Activated naive CD4-positive, alpha-beta T cell treated with anti-CD3 and anti-CD28 coated beads, Interleukin-2, amount 50 U/mL, for 24 hours (primary cell): ENCODE results near the gene NME7.
A peak's percentile ranks its signal among the peaks of the same experiment; 100 is the strongest.
"Not testable (repeated sequence)": the region's sequence is repeated elsewhere in the genome, so short reads cannot be mapped to it uniquely, and the experiment has no call there.

Source experiments
- H3K27ac Mint-ChIP-seq: one replicate; pipeline ENCODE4 v1.8.0; 2021; ENCODE audit warnings: mild to moderate bottlenecking, mixed read lengths
- H3K27me3 Mint-ChIP-seq: one replicate; pipeline ENCODE4 v1.8.0; 2021; ENCODE audit warnings: mixed read lengths
- H3K36me3 Mint-ChIP-seq: one replicate; pipeline ENCODE4 v1.8.0; 2021; ENCODE audit warnings: mixed read lengths
- H3K4me1 Mint-ChIP-seq: one replicate; pipeline ENCODE4 v1.8.0; 2021; ENCODE audit warnings: mixed read lengths
- H3K4me3 Mint-ChIP-seq: one replicate; pipeline ENCODE4 v1.8.0; 2021; ENCODE audit warnings: mild to moderate bottlenecking, mixed read lengths
- H3K9me3 Mint-ChIP-seq: one replicate; pipeline ENCODE4 v1.8.0; 2021; ENCODE audit warnings: mixed read lengths

The NME7 gene

GRCh38 chr1:169361281-169361680 is 6.3 kb downstream of the NME7 start:
- Mint-ChIP-seq H3K27ac (no peak overlapping the region), H3K36me3 (peaks cover 8% of the 10 kb centered on the region), H3K4me3 (no peak overlapping the region), H3K9me3 (no peaks in the 10 kb centered on the region), H3K4me1 (peaks cover 13% of the 10 kb centered on the region), H3K27me3 (no peaks in the 10 kb centered on the region)

DNA sequence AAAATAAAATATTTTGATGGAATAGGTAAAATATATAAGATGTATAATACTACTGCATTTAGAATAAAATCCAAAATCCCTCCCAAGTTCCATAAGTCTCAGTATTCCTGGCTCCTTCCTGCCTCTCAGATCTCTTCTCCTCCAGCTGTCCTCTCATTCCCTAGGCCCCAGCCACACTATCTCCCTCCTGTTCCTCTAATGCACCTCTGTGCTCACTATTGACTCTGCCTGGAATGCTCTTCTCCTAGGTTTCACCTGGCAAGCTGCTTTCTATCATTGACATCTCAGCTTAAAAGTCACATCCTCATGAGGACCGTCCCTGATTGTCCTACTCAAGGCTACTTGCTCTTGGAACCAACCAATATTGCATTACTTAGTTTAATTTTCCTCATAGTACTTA is 7.2 kb downstream of the NME7 start:
- Mint-ChIP-seq H3K27ac (no peak overlapping the region), H3K4me1 (peaks cover 13% of the 10 kb centered on the region), H3K36me3 (peaks cover 10% of the 10 kb centered on the region), H3K4me3 (no peak overlapping the region), H3K27me3 (no peaks in the 10 kb centered on the region), H3K9me3 (no peaks in the 10 kb centered on the region)

DNA sequence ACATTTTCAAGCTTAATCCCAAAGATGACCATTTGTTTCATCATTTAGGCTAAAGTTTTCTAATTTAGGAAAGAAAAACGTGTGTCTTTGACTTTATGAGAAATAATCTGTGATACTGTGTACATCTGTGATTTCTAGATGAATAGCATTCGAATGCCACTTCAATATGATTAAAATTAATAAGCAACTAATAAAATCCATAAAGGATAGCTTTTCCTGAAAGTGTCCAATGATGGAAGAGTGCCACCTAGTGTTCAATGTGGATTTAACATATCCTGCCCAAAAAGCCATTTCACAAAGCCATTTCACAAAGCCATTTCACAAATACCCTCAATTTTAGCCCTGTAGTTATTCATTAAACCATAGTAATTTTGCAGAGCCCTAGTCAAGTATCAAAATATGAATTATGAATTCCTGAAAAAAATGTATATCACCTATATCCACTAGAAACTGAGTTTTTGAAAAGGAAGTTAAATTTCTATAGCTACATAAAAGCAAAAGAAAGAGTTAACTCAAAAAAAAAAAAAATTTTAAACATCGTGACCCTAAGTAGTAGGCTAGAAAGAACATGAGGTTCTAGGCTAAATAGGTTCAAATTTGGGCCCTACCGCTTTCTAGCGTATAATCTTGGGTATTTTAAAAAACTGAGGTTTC is 19.1 kb downstream of the NME7 start:
- Mint-ChIP-seq H3K36me3 (no peaks in the 10 kb centered on the region), H3K9me3 (no peaks in the 10 kb centered on the region), H3K4me1 (peaks cover 16% of the 10 kb centered on the region), H3K27ac (no peak overlapping the region), H3K4me3 (no peak overlapping the region), H3K27me3 (no peaks in the 10 kb centered on the region)

DNA sequence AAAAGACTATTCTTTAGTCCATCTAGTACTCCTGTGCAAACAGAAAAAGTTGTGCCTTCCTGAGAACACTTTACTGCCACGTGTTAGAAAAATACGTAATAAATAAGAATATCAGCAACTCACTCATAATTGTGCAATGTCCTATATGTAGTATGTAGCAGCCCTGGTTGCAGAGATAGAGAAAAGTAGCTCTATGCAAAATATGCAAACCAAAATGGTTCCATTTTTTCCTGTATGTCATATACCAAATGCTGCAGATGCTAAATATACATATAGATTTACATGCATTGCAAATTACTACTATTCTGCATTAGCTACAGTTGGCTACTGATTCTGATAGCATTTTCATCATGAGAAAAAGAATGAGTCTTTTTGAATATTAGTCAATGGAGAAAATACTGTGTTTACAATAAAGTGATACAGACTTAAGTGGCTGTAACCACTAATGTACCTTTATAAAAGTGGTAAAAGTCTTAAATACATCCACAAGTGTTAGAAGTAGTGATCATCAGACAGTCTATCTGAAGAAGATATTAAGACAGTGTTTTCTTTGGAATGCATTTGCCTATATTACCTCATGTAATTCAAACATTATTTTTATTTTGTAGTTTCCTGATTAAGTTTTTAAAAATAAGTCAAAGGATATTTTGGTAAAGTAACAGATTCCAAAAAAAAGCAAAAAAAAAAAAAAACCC is 19.8 kb downstream of the NME7 start:
- no peaks in the 10 kb centered on the region for H3K9me3 Mint-ChIP-seq
- no peak overlapping the region for H3K27ac Mint-ChIP-seq
- H3K27me3 Mint-ChIP-seq: no peaks in the 10 kb centered on the region
- no peak overlapping the region for H3K4me3 Mint-ChIP-seq
- no peaks in the 10 kb centered on the region for H3K36me3 Mint-ChIP-seq
- H3K4me1 Mint-ChIP-seq: peaks cover 16% of the 10 kb centered on the region

DNA sequence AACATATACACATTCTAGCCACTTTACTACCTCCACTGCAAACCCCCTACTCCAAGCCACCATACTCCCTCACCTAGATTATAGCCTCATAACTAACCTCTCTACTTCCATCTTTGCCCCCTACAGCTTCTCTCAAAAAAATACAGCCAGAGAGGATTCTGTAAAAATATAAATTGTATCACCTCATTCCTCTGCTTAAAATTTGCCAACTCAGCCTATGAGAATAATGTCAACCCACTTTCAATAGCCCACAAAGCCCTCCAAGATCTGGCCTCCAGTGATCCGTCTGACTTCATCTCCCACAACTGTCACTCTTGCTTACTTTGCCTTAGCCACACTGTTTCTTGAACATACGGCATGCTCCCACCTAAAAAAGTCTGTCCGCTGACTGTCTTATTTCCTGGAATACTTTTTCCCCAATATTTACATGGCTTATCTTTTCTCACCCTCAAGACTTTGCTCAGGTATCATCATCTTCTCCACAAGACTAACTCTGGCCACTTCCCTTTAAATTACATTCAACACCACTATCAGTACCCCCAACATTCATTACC is 21.5 kb downstream of the NME7 start:
- no peaks in the 10 kb centered on the region for H3K9me3 Mint-ChIP-seq
- no peaks in the 10 kb centered on the region for H3K27me3 Mint-ChIP-seq
- H3K4me3 Mint-ChIP-seq: no peak overlapping the region
- peaks cover 2% of the 10 kb centered on the region for H3K4me1 Mint-ChIP-seq
- H3K36me3 Mint-ChIP-seq: peaks cover 1% of the 10 kb centered on the region
- peak overlapping the region; percentile 1 for H3K27ac Mint-ChIP-seq

- H3K4me3 Mint-ChIP-seq: no peak overlapping the region
- H3K9me3 Mint-ChIP-seq: no peaks in the 10 kb centered on the region
- H3K27me3 Mint-ChIP-seq: no peaks in the 10 kb centered on the region
- no peak overlapping the region for H3K27ac Mint-ChIP-seq
- H3K4me1 Mint-ChIP-seq: peaks cover 3% of the 10 kb centered on the region
- peaks cover 5% of the 10 kb centered on the region for H3K36me3 Mint-ChIP-seq
Observed at GRCh38 chr1:169345511-169345910, 22.1 kb downstream of the NME7 start.

- not testable (repeated sequence) for H3K9me3 Mint-ChIP-seq, H3K4me3 Mint-ChIP-seq, H3K27me3 Mint-ChIP-seq, H3K27ac Mint-ChIP-seq
- peaks cover 23% of the 10 kb centered on the region for H3K4me1 Mint-ChIP-seq
- peaks cover 20% of the 10 kb centered on the region for H3K36me3 Mint-ChIP-seq
Observed at GRCh38 chr1:169342096-169342495, 25.5 kb downstream of the NME7 start.

GRCh38 chr1:169340882-169341281 is 26.7 kb downstream of the NME7 start:
- Mint-ChIP-seq H3K4me1 (peaks cover 23% of the 10 kb centered on the region), H3K27ac (no peak overlapping the region), H3K9me3 (no peaks in the 10 kb centered on the region), H3K4me3 (no peak overlapping the region), H3K36me3 (peaks cover 20% of the 10 kb centered on the region), H3K27me3 (no peaks in the 10 kb centered on the region)

GRCh38 chr1:169339773-169340172 is 27.8 kb downstream of the NME7 start:
- H3K36me3 Mint-ChIP-seq: peaks cover 25% of the 10 kb centered on the region
- H3K27ac Mint-ChIP-seq: peak overlapping the region; percentile 0
- no peak overlapping the region for H3K4me3 Mint-ChIP-seq
- peaks cover 4% of the 10 kb centered on the region for H3K9me3 Mint-ChIP-seq
- H3K27me3 Mint-ChIP-seq: no peaks in the 10 kb centered on the region
- H3K4me1 Mint-ChIP-seq: peaks cover 23% of the 10 kb centered on the region

GRCh38 chr1:169338617-169339016 is 29.0 kb downstream of the NME7 start:
- Mint-ChIP-seq H3K27me3 (no peaks in the 10 kb centered on the region), H3K36me3 (peaks cover 27% of the 10 kb centered on the region), H3K4me1 (peaks cover 34% of the 10 kb centered on the region), H3K27ac (no peak overlapping the region), H3K9me3 (peaks cover 4% of the 10 kb centered on the region), H3K4me3 (no peak overlapping the region)

DNA sequence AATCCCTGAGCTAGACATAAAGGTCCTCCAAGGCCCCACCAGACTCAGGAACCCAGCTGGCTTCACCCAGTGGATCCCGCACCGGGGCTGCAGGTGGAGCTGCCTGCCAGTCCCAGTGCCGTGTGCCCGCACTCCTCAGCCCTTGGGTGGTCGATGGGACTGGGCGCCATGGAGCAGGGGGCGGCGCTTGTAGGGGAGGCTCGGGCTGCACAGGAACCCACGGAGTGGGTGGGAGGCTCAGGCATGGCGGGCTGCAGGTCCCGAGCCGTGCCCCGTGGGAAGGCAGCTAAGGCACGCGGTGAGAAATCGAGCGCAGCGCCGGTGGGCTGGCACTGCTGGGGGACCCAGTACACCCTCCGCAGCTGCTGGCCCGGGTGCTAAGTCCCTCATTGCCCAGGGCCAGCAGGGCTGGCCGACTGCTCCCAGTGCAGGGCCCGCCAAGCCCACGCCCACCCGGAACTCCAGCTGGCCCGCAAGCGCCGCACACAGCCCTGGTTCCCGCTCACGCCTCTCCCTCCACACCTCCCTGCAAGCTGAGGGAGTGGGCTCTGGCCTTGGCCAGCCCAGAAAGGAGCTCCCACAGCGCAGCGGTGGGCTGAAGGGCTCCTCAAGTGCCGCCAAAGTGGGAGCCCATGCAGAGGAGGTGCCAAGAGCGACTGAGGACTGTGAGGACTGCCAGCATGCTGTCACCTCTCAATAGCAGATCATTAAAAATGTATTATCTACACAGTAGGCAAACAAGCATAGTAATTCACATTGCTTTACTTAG is 30.5 kb downstream of the NME7 start:
- Mint-ChIP-seq H3K36me3 (peaks cover 30% of the 10 kb centered on the region), H3K4me1 (peaks cover 39% of the 10 kb centered on the region)
- not testable (repeated sequence) for H3K27ac Mint-ChIP-seq, H3K4me3 Mint-ChIP-seq, H3K9me3 Mint-ChIP-seq, H3K27me3 Mint-ChIP-seq

- Mint-ChIP-seq H3K9me3 (peaks cover 17% of the 10 kb centered on the region), H3K4me1 (peaks cover 27% of the 10 kb centered on the region), H3K36me3 (peaks cover 23% of the 10 kb centered on the region)
- H3K27ac Mint-ChIP-seq, H3K4me3 Mint-ChIP-seq, H3K27me3 Mint-ChIP-seq: not testable (repeated sequence)
Observed at GRCh38 chr1:169334727-169335126, 32.9 kb downstream of the NME7 start.

- H3K36me3 Mint-ChIP-seq: peaks cover 21% of the 10 kb centered on the region
- H3K4me3 Mint-ChIP-seq: no peak overlapping the region
- H3K4me1 Mint-ChIP-seq: peaks cover 29% of the 10 kb centered on the region
- peaks cover 23% of the 10 kb centered on the region for H3K9me3 Mint-ChIP-seq
- no peaks in the 10 kb centered on the region for H3K27me3 Mint-ChIP-seq
- no peak overlapping the region for H3K27ac Mint-ChIP-seq
Observed at GRCh38 chr1:169330927-169331326, 36.7 kb downstream of the NME7 start.

GRCh38 chr1:169329383-169329782 is 38.2 kb downstream of the NME7 start:
- Mint-ChIP-seq H3K4me3 (no peak overlapping the region), H3K4me1 (peaks cover 26% of the 10 kb centered on the region), H3K9me3 (peaks cover 19% of the 10 kb centered on the region), H3K27ac (no peak overlapping the region), H3K36me3 (peaks cover 15% of the 10 kb centered on the region), H3K27me3 (no peaks in the 10 kb centered on the region)

GRCh38 chr1:169327875-169328274 is 39.7 kb downstream of the NME7 start:
- no peak overlapping the region for H3K4me3 Mint-ChIP-seq
- H3K36me3 Mint-ChIP-seq: peaks cover 14% of the 10 kb centered on the region
- H3K4me1 Mint-ChIP-seq: peaks cover 15% of the 10 kb centered on the region
- peaks cover 19% of the 10 kb centered on the region for H3K9me3 Mint-ChIP-seq
- H3K27me3 Mint-ChIP-seq: no peaks in the 10 kb centered on the region
- no peak overlapping the region for H3K27ac Mint-ChIP-seq

DNA sequence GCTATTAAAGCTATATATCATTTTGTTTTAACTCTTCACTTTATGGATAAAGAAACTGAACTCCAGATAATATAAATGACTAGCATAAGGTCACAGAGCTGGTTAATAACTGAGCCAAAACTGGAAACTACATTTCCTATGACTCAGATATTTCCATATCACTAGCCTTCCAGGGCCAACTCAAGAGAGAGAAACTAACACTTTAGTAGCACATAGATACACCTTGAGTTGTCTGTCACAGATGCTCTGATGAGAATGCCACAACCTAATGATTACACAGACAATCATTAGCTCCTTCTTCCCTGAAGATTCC is 40.7 kb downstream of the NME7 start:
- Mint-ChIP-seq H3K27me3 (no peaks in the 10 kb centered on the region), H3K4me3 (no peak overlapping the region), H3K4me1 (peaks cover 17% of the 10 kb centered on the region), H3K36me3 (peaks cover 16% of the 10 kb centered on the region), H3K9me3 (peaks cover 11% of the 10 kb centered on the region), H3K27ac (no peak overlapping the region)
